Suprapubic skin (tissue), 4 donors: ENCODE results near the gene CYP2W1. TPM values are rescaled to one million over a fixed set of nuclear protein-coding genes. Genes with fewer than 3 reads are reported as not detected.

Experiments
- DNase-seq, 2 donors: peaks; one replicate each; pipeline ENCODE4 v3.0.0-alpha.2; 2019; ENCODE audit warnings: low spot score in 2 of 2
- H3K27ac ChIP-seq: fragments of 200-600 bp; sonication (generic); one replicate; pipeline ENCODE4 v1.5.1; 2019
- H3K27me3 ChIP-seq: fragments of 200-600 bp; sonication (generic); one replicate; pipeline ENCODE4 v1.5.1; 2019
- H3K36me3 ChIP-seq: fragments of 200-600 bp; sonication (generic); one replicate; pipeline ENCODE4 v1.5.1; 2019
- H3K4me1 ChIP-seq: fragments of 200-600 bp; sonication (generic); one replicate; pipeline ENCODE4 v1.5.1; 2019
- H3K4me3 ChIP-seq: fragments of 200-600 bp; sonication (generic); one replicate; pipeline ENCODE4 v1.5.1; 2019; ENCODE audit warnings: mild to moderate bottlenecking
- H3K9me3 ChIP-seq: fragments of 200-600 bp; sonication (generic); one replicate; pipeline ENCODE4 v1.5.1; 2019
- CTCF ChIP-seq, 2 donors: fragments of 200-600 bp in 1 of 2; fragments of 450-650 bp in 1 of 2; sonication (generic) in 1 of 2; IDR thresholded peaks; one replicate each; pipeline ENCODE4 v1.5.1; 2016 to 2019; ENCODE audit warnings: antibody characterized with exemption in 2 of 2, mild to moderate bottlenecking in 1 of 2, moderate library complexity in 1 of 2
- EP300 ChIP-seq: sonication (generic); formaldehyde crosslinking; IDR thresholded peaks from one replicate; pipeline ENCODE4 v1.6.1; 2017; ENCODE audit warnings: antibody characterized with exemption
- POLR2A ChIP-seq, 2 donors: fragments of 450-650 bp; IDR thresholded peaks; one replicate each; pipeline ENCODE4 v1.6.1; 2017; ENCODE audit warnings: antibody characterized with exemption in 2 of 2, mild to moderate bottlenecking in 2 of 2, moderate library complexity in 2 of 2
- POLR2AphosphoS5 ChIP-seq, 3 donors: sonication (generic); formaldehyde crosslinking; IDR thresholded peaks; one replicate each; pipeline ENCODE4 v1.6.1; 2017; ENCODE audit warnings: antibody characterized with exemption in 3 of 3
- WGBS: methylation state at CpG from one replicate; pipeline ENCODE4 v1.1.5; 2018; 5-methylcytosine and 5-hydroxymethylcytosine counted together
- total RNA-seq, 4 donors: library from RNA; depleted of rRNA; stranded (reverse); fragments of >200 nt; gene quantifications; one replicate each; pipeline ENCODE4 v1.1.0, GENCODE V29; 2016

The CYP2W1 gene
- total RNA-seq, 4 donors from 2014 or later, result 13.3 to 20.8 (median 15.4) TPM

DNA sequence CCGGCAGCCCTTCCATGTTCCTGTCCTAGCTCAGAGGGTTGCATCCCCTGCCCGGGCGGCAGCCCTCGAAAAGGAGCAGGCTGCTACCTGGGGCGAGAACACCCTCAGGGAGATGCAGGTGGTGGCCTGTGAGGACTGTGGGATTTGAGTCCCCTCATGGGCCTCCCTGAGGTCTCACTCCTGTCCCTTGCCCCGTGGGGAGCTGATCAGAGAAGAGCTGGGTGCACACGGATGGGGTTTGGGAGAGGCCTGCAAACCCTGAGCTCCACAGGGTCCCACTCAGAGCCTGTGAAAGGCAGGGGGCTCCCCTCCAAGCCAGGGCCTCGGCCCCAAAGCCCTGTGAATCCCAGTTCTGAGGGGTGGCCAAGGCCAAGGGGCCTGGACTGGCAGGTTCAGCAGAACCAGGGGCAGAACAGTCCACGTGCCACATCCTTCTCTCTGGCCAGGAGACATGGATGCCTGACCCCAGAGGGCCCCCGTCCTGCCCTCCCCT is 424 bp upstream of the CYP2W1 start:
- Histone ChIP-seq H3K9me3 (no peaks in the 10 kb centered on the region), H3K27ac (peak overlapping the region; percentile 60), H3K4me1 (peaks cover 36% of the 10 kb centered on the region), H3K4me3 (no peak overlapping the region), H3K27me3 (peaks cover 35% of the 10 kb centered on the region), H3K36me3 (no peaks in the 10 kb centered on the region)
- WGBS, result 36% methylated on average over 5 of the region's 10 CpGs
- no peak for TF ChIP-seq CTCF (IDR thresholded peaks at IDR 0.05)
- no peak for TF ChIP-seq POLR2AphosphoS5 (IDR thresholded peaks at IDR 0.05)
- no peak for DNase-seq

DNA sequence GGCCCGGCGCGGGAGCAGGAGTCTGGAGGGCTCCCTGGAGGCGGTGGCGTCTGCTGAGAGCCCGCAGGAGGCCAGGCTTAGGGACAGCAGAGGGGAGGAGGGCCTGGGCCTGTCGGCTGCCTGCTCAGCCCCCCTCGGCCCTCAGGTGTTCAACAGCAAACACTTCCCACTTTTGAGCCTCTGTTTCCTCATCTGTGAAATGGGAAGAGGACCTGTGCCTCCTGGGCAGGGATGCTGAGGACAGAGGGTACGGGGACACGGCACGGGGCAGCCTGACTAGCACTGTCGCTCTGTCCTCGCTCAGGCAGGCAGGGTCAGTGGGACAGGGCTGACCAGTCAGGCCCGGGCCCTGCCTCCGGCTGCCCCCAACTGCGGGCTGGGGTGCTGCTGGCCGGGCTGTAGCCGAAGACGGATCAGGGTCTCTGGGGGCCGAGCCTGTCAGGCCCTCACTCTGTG is 663 bp downstream of the CYP2W1 start:
- 61% methylated on average over 6 of the region's 20 CpGs for WGBS
- TF ChIP-seq CTCF (IDR thresholded peaks at IDR 0.05), result no peak
- TF ChIP-seq POLR2AphosphoS5 (IDR thresholded peaks at IDR 0.05), result no peak
- no peak for TF ChIP-seq EP300
- no peak for TF ChIP-seq POLR2A (IDR thresholded peaks at IDR 0.05)
- Histone ChIP-seq H3K36me3 (no peaks in the 10 kb centered on the region), H3K9me3 (no peaks in the 10 kb centered on the region), H3K4me1 (peaks cover 38% of the 10 kb centered on the region), H3K27ac (peak overlapping the region; percentile 60), H3K27me3 (peaks cover 46% of the 10 kb centered on the region), H3K4me3 (no peak overlapping the region)
- DNase-seq, result no peak

GRCh38 chr7:984361-985126 is 1.6 kb downstream of the CYP2W1 start:
- WGBS, result 60% methylated on average over 2 of the region's 39 CpGs
- TF ChIP-seq POLR2A (IDR thresholded peaks at IDR 0.05) (no peak), CTCF (IDR thresholded peaks at IDR 0.05) (no peak), POLR2AphosphoS5 (IDR thresholded peaks at IDR 0.05) (no peak), EP300 (no peak)
- Histone ChIP-seq H3K4me1 (peaks cover 41% of the 10 kb centered on the region), H3K4me3 (no peak overlapping the region), H3K27me3 (peaks cover 55% of the 10 kb centered on the region), H3K9me3 (no peaks in the 10 kb centered on the region), H3K27ac (no peak overlapping the region), H3K36me3 (no peaks in the 10 kb centered on the region)
- DNase-seq, result no peak

- H3K27me3 ChIP-seq, result peaks cover 55% of the 10 kb centered on the region
- WGBS, result 75% methylated on average over 13 of the region's 16 CpGs
- H3K36me3 ChIP-seq, result no peaks in the 10 kb centered on the region
- H3K4me1 ChIP-seq, result peaks cover 41% of the 10 kb centered on the region
- DNase-seq, result no peak
- H3K27ac ChIP-seq, result no peak overlapping the region
- no peak overlapping the region for H3K4me3 ChIP-seq
- TF ChIP-seq POLR2A (IDR thresholded peaks at IDR 0.05) (no peak), EP300 (no peak), POLR2AphosphoS5 (IDR thresholded peaks at IDR 0.05) (no peak), CTCF (IDR thresholded peaks at IDR 0.05) (no peak)
- no peaks in the 10 kb centered on the region for H3K9me3 ChIP-seq
Measured at GRCh38 chr7:985127-985416, 2.1 kb downstream of the CYP2W1 start.

- Histone ChIP-seq H3K9me3 (no peaks in the 10 kb centered on the region), H3K4me1 (peaks cover 41% of the 10 kb centered on the region), H3K27me3 (peaks cover 64% of the 10 kb centered on the region)
Measured at GRCh38 chr7:985915-986741, 3.1 kb downstream of the CYP2W1 start.

More at GRCh38 chr7:985915-986741, 3.1 kb downstream of the CYP2W1 start:
- Histone ChIP-seq H3K36me3 (no peaks in the 10 kb centered on the region), H3K4me3 (no peak overlapping the region), H3K27ac (no peak overlapping the region)
- TF ChIP-seq CTCF (IDR thresholded peaks at IDR 0.05), result no peak
- DNase-seq, result no peak
- WGBS, result 64% methylated on average over 21 of the region's 41 CpGs
